Measurements from ENCODE around the gene WBP2NL. TPM values are rescaled to one million over a fixed set of nuclear protein-coding genes. Genes with fewer than 3 reads are reported as not detected.
A peak's percentile ranks its signal among the peaks of the same experiment; 100 is the strongest.

The WBP2NL gene
- total RNA-seq, 4 donors from 2014 or later = 3.0 to 6.8 (median 3.5) TPM

GRCh38 chr22:42072606-42073330 is 74.2 kb downstream of the WBP2NL start:
- 79 to 83% methylated on average over 8 of the region's 8 CpGs for WGBS, 2 donors
- TF ChIP-seq POLR2A (IDR thresholded peaks at IDR 0.05) = no peak
- no peak for TF ChIP-seq EP300 (IDR thresholded peaks at IDR 0.05)
- TF ChIP-seq, protein P1, sequence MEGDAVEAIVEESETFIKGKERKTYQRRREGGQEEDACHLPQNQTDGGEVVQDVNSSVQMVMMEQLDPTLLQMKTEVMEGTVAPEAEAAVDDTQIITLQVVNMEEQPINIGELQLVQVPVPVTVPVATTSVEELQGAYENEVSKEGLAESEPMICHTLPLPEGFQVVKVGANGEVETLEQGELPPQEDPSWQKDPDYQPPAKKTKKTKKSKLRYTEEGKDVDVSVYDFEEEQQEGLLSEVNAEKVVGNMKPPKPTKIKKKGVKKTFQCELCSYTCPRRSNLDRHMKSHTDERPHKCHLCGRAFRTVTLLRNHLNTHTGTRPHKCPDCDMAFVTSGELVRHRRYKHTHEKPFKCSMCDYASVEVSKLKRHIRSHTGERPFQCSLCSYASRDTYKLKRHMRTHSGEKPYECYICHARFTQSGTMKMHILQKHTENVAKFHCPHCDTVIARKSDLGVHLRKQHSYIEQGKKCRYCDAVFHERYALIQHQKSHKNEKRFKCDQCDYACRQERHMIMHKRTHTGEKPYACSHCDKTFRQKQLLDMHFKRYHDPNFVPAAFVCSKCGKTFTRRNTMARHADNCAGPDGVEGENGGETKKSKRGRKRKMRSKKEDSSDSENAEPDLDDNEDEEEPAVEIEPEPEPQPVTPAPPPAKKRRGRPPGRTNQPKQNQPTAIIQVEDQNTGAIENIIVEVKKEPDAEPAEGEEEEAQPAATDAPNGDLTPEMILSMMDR (IDR thresholded peaks at IDR 0.05) = no peak
- no peak overlapping the region for H3K4me3 ChIP-seq
- H3K27me3 ChIP-seq = no peaks in the 10 kb centered on the region
- H3K4me1 ChIP-seq = peaks cover 0 to 59% (median 31%) of the 10 kb centered on the region in 4 donors
- no peak for DNase-seq (ENCODE audit: low spot score in 2 of 2)
- H3K27ac ChIP-seq = peak overlapping the region in 1 of 4 donors; percentile 30
- no peaks in the 10 kb centered on the region for H3K9me3 ChIP-seq
- H3K36me3 ChIP-seq = peaks cover 0 to 27% (median 0%) of the 10 kb centered on the region in 3 donors

GRCh38 chr22:42073621-42074041 is 75.0 kb downstream of the WBP2NL start:
- peaks cover 0 to 20% (median 0%) of the 10 kb centered on the region in 3 donors for H3K36me3 ChIP-seq
- peak overlapping the region; percentile 75 to 93 (median 92) for H3K27ac ChIP-seq
- peak overlapping the region; percentile 39 to 83 (median 74) for H3K4me3 ChIP-seq
- H3K9me3 ChIP-seq = no peaks in the 10 kb centered on the region
- no peaks in the 10 kb centered on the region for H3K27me3 ChIP-seq
- peaks cover 0 to 68% (median 37%) of the 10 kb centered on the region in 4 donors for H3K4me1 ChIP-seq
- no peak for DNase-seq (ENCODE audit: low spot score in 2 of 2)
- TF ChIP-seq EP300 (IDR thresholded peaks at IDR 0.05) (no peak), POLR2A (IDR thresholded peaks at IDR 0.05) (no peak)
- TF ChIP-seq, protein P1 (IDR thresholded peaks at IDR 0.05) = no peak
- WGBS, 2 donors = 50 to 58% methylated on average over 10 to 14 of the region's 14 CpGs

DNA sequence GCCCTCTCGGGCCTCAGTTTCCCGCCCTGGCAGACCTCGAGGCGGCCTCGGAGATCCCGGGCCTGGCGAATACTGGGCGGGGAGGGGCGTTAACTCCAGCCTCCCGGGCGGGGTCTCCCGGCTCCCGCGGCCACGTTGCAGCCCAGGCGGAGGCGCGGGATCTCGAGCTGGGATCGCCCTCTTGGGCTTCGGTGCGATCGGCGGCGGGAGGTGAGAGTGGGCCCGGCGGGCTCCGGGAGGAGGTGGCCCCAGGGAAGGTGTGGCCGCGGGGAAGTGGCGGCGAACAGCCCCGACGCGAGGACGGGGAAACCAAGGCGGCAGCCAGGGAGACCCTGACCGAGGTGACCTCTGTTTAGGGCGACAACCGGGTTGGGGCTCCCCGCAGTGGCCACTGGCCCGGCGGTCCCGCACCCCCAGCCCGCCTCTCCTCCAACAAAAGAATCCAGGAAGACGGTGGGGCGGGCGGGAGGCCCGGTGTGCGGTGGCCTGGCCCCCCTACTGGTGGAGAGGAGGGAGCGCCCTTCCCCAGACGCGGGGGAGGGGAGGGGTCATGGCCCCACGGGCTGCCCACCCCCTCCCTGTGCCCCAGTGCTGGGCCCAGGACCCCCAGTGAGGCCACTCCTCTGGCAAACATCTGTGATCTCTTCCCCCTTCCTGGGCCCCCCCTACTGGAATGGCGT is 75.7 kb downstream of the WBP2NL start, which contains the start of gene PHETA2:
Gene PHETA2 (plus strand): TSS at position 117 of the 680 bp plus-strand sequence. CDS start 3,046 bp downstream, outside the sequence.
- TF ChIP-seq EP300 (IDR thresholded peaks at IDR 0.05) = peak in 1 of 2 donors; percentile 15
- TF ChIP-seq, protein P1 (IDR thresholded peaks at IDR 0.05) = peak; percentile 23 to 72 (median 60)
- TF ChIP-seq POLR2A (IDR thresholded peaks at IDR 0.05) = peak in 1 of 2 donors; percentile 30
- peaks cover 0 to 20% (median 0%) of the 10 kb centered on the region in 3 donors for H3K36me3 ChIP-seq
- DNase-seq (ENCODE audit: low spot score in 2 of 2) = peak in 1 of 2 donors; percentile 37
- H3K4me3 ChIP-seq = peak within 1 kb of the TSS; percentile 39 to 83 (median 74)
- H3K27ac ChIP-seq = peak within 1 kb of the TSS; percentile 75 to 93 (median 92)
- H3K27me3 ChIP-seq = no peaks in the 10 kb centered on the region
- no peaks in the 10 kb centered on the region for H3K9me3 ChIP-seq
- peaks cover 0 to 69% (median 39%) of the 10 kb centered on the region in 4 donors for H3K4me1 ChIP-seq
- 0 to 1% methylated on average over 18 to 40 of the region's 55 CpGs for WGBS, 2 donors

- Histone ChIP-seq H3K27me3 (no peaks in the 10 kb centered on the region), H3K4me3 (peak overlapping the region; percentile 39 to 83 (median 74)), H3K4me1 (peaks cover 0 to 61% (median 33%) of the 10 kb centered on the region in 4 donors), H3K27ac (peak overlapping the region; percentile 75 to 93 (median 92)), H3K9me3 (no peaks in the 10 kb centered on the region), H3K36me3 (peaks cover 0 to 20% (median 0%) of the 10 kb centered on the region in 3 donors)
- no peak for DNase-seq (ENCODE audit: low spot score in 2 of 2)
- TF ChIP-seq, protein P1 (IDR thresholded peaks at IDR 0.05) = peak in 1 of 5 experiments; percentile 6
- no peak for TF ChIP-seq POLR2A (IDR thresholded peaks at IDR 0.05)
- 55 to 58% methylated on average over 9 of the region's 9 CpGs for WGBS, 2 donors
Observed at GRCh38 chr22:42074846-42075676, 76.5 kb downstream of the WBP2NL start.

Data from tibial nerve (tissue), 4 donors.